Measurements from ENCODE around the gene ZNF746. TPM values are rescaled to one million over a fixed set of nuclear protein-coding genes. Genes with fewer than 3 reads are reported as not detected.

The ZNF746 gene
- total and polyA plus RNA-seq, 9 of the 15 experiments (the other 6 are each of a cell fraction or from before 2014, with no cell fraction given), result 1.7 to 31.6 (median 13.3) TPM

DNA sequence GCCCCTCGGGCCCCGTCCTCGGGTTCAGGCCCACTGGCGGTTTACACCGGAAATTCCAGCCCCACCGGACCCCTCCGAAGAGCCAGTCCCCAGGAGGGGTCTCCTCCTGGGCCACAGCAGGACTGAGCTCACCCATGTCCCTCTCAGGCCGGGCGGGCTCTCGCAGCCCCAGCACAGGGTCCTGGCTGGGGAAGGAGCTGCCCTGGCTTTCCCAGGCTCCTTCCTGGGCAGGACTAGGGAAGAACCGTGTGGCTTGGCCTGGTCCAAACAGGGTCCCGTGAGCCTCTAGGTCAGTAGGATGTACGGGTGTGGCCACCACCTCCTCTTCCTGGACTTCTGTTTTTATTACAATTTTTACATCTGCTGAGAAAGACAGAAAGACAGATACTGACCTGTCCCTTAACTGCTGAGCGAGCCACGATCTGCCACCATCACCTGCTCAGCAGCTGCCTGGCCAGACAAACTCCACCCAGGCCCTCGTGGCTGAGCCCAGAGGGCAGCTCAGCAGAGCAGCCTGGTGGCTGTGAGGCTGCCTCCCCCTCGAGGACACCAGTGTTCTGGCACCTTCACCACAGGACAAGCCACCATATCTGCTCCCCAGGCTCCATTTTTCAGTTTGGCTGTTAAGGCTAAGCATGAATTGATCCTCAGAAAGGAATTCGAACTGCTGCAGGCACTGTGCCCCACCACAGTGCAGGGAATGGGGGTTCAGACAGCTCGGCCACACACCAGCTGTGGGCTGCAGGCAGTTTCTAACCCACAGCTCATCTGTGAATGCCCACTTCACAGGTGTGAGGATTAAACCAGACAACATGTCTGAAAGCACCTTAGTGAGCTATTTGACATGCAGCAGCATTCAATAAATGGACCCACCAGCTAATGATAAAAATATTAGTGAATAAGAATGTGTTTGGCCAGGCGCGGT, 22.2 kb downstream of the ZNF746 start:
- Histone ChIP-seq H3K9me1 (ENCODE audit: control insufficient read depth, insufficient read depth, low read length) (no peaks in the 10 kb centered on the region), H3K9me3 (replicated peaks; ENCODE audit: control insufficient read depth, insufficient read depth, low read depth, low read length) (no peaks in the 10 kb centered on the region), H3K27me3 (ENCODE audit: control insufficient read depth in 2 of 2, insufficient read depth in 2 of 2, low read length in 2 of 2) (no peaks in the 10 kb centered on the region), H3K79me2 (ENCODE audit: control insufficient read depth, insufficient read depth, low read length) (0 out of 3 replicates have a peak, but pooled peaks cover 2% of the 10 kb centered on the region), H4K20me1 (replicated peaks; ENCODE audit: control insufficient read depth, insufficient read depth, low read length) (no peaks in the 10 kb centered on the region), H3K36me3 (ENCODE audit: control insufficient read depth, insufficient read depth, low read length) (peaks cover 74% of the 10 kb centered on the region), H2AFZ (ENCODE audit: low read depth, low read length) (no peak overlapping the region), H3K4me2 (ENCODE audit: insufficient read depth, low read length) (no peak overlapping the region), H3K27ac (ENCODE audit: extremely low read depth, low read depth, low read length) (no peak overlapping the region), H3K4me3 (no peak overlapping the region), H3K9ac (ENCODE audit: insufficient read depth in 1 of 2, low read depth in 2 of 2, low read length in 2 of 2) (0 out of 4 replicates have a peak overlapping the region, but pooled peaks of 1 of the 2 experiments have one; percentile 31), H3K4me1 (replicated peaks in 1 of 2; ENCODE audit: control insufficient read depth in 2 of 2, insufficient read depth in 2 of 2, low read length in 2 of 2) (no peaks in the 10 kb centered on the region; a peak in 1 of 5 replicates)
- CTCF ChIA-PET (ENCODE audit: low intra/inter-chr PET ratio), result no interaction called here
- DNase-seq (ENCODE audit: extremely low read depth in 1 of 4, low spot score in 3 of 4), result no peak
- intact Hi-C loops (cut with micrococcal nuclease) (no loop called here), in situ Hi-C loops (cut with MboI) (no loop called here)
- no TSS peak for BruUV-seq (replicated peaks)
- FAIRE-seq, result no peak
- POLR2A ChIA-PET, result interaction anchor here (0.7 to 1.8 kb wide), 4 partner anchors 7 to 20 kb away, joined by 3 to 10 read pairs (median 4); partner anchors contain the start of gene ZNF777
- ATAC-seq, result no peak
- 97% methylated on average over 20 of the region's 21 CpGs for WGBS (ENCODE audit: insufficient coverage, low coverage, missing lambda C conversion rate)
- TF ChIP-seq POLR2G (IDR thresholded peaks at IDR 0.05; ENCODE audit: low read depth, low read length) (0 out of 2 replicates have a peak, but pooled peaks have one; percentile 18), NFIC (IDR thresholded peaks at IDR 0.05) (no peak), RBBP5 (IDR thresholded peaks at IDR 0.05; ENCODE audit: borderline replicate concordance, insufficient read depth, low read length, poor library complexity, severe bottlenecking) (peak; percentile 1)

All from K562 (cell line).